ENCODE results near the gene CRYBG3.
A peak's percentile ranks its signal among the peaks of the same experiment; 100 is the strongest.

CRYBG3 gene

GRCh38 chr3:97949110-97949485 lies 127.3 kb downstream of the CRYBG3 start:
- peak; percentile 77 for DNase-seq

- DNase-seq = peak; percentile 100
Observed at GRCh38 chr3:97949743-97950142, 127.9 kb downstream of the CRYBG3 start.

GRCh38 chr3:97950360-97950759 lies 128.5 kb downstream of the CRYBG3 start:
- no peak for DNase-seq

- no peak for DNase-seq
Observed at GRCh38 chr3:97952280-97952679, 130.5 kb downstream of the CRYBG3 start.

GRCh38 chr3:97952872-97953271 lies 131.1 kb downstream of the CRYBG3 start:
- no peak for DNase-seq

GRCh38 chr3:97954228-97954827 lies 132.5 kb downstream of the CRYBG3 start:
- no peak for DNase-seq

GRCh38 chr3:97956051-97956450 lies 134.2 kb downstream of the CRYBG3 start:
- no peak for DNase-seq

GRCh38 chr3:97957617-97958311 lies 136.0 kb downstream of the CRYBG3 start:
- DNase-seq = no peak

GRCh38 chr3:97958396-97958795 lies 136.6 kb downstream of the CRYBG3 start:
- DNase-seq = no peak

- DNase-seq = no peak
Observed at GRCh38 chr3:97958796-97959195, 137.0 kb downstream of the CRYBG3 start.

- DNase-seq = no peak
Observed at GRCh38 chr3:97959872-97960271, 138.1 kb downstream of the CRYBG3 start.

GRCh38 chr3:97960551-97960950 lies 138.7 kb downstream of the CRYBG3 start:
- DNase-seq = no peak

- no peak for DNase-seq
Observed at GRCh38 chr3:97960993-97961766, 139.4 kb downstream of the CRYBG3 start.

GRCh38 chr3:97967966-97968365 lies 146.2 kb downstream of the CRYBG3 start:
- DNase-seq = no peak

GRCh38 chr3:97968376-97968775 lies 146.6 kb downstream of the CRYBG3 start:
- no peak for DNase-seq

GRCh38 chr3:97969541-97969940 lies 147.7 kb downstream of the CRYBG3 start:
- DNase-seq = no peak

- no peak for DNase-seq
Observed at GRCh38 chr3:97970156-97970555, 148.3 kb downstream of the CRYBG3 start.

GRCh38 chr3:97970956-97971620 lies 149.3 kb downstream of the CRYBG3 start:
- peak; percentile 100 for DNase-seq

- peak; percentile 83 for DNase-seq
Observed at GRCh38 chr3:97971679-97972567, 150.1 kb downstream of the CRYBG3 start, which contains the start of gene RIOX2. Gene RIOX2, minus strand, starts transcription at chr3:97972431. Its CDS starts 4,838 bp downstream, at chr3:97967593.

GRCh38 chr3:97972976-97973375 lies 151.2 kb downstream of the CRYBG3 start:
- DNase-seq = no peak

GRCh38 chr3:97974996-97975395 lies 153.2 kb downstream of the CRYBG3 start:
- DNase-seq = no peak

- no peak for DNase-seq
Observed at GRCh38 chr3:97975466-97975865, 153.7 kb downstream of the CRYBG3 start.
